Stimulated activated CD4-positive, alpha-beta T cell treated with anti-CD3 and anti-CD28 coated beads, TNF-alpha, amount 100 ng/mL, for 1 hour (primary cell): Measurements from ENCODE around the gene EMILIN1.

Source experiments
- DNase-seq, 3 donors: peaks; one replicate each; pipeline ENCODE4 v3.0.0-alpha.2; 2020; ENCODE audit warnings: low read depth in 3 of 3, low spot score in 1 of 3

Gene EMILIN1

DNA sequence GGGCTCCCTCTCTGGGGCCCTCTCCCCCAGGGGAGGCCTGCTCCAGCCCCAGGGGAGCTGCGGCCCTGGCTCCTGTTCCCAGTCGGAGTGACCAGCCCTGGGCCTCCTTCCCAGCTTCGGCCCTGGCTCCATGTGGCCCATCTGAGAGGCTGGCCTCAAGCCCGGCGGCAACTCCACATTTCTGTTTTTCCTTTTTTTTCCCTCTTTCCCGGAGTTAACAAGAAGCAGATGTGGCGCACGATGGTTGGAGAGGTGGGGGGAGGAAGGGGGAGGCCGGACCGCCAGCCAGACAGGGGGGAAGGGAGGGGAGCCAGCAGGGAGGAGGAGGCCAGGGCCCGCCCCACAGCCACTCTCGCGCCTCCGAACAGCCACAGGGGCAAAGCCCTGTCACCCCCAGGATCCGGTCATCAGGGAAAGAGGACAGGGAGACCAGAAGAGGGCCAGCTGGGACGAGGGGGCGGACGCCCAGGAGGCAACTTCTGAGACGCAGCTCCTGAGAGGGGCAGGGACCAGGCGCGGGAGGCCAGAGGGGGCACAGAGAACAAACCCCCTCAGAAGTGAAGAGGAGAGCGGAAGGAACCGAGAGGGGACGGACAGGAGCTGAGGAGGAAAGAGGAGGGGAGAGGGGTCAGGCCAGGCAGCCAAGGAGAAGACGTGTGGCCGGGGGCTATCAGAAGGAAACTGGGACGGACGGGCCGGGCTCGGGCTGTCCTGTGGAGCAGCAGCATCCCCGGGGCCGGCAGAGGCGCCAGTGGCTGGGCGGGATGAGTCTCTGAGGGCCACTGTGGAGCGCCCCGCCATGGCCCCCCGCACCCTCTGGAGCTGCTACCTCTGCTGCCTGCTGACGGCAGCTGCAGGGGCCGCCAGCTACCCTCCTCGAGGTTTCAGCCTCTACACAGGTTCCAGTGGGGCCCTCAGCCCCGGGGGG lies at the start of gene EMILIN1:
EMILIN1 (plus strand) TSS at position 349 of the 928 bp plus-strand sequence; CDS start at position 800, 451 bp downstream.
- no peak for DNase-seq

DNA sequence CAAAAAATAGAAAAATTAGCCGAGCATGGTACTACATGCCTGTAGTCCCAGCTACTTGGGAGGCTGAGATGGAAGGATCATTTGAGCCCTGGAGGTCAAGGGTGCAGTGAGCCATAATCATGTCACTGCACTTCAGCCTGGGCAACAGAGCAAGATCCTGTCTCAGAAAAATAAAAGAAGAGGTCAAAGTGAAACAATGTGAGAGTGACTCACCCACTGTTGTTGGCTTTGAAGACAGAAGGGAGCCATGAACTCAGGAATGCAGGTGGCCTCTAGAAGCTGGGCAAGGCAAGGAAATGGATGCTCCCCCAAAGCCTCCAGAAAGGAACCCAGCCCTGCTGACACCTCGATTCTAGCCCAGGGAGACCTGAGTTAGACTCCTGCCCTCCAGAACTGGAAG lies 49.4 kb upstream of the EMILIN1 start:
- no peak for DNase-seq

GRCh38 chr2:27032495-27033252 lies 45.7 kb upstream of the EMILIN1 start, which contains the start of gene TMEM214:
Gene TMEM214, plus strand, starts transcription at chr2:27032965. Its CDS starts 51 bp downstream, at chr2:27033016.
- peak; percentile 43 to 73 (median 58) for DNase-seq

GRCh38 chr2:27033253-27033852 lies 45.1 kb upstream of the EMILIN1 start:
- DNase-seq = no peak

- no peak for DNase-seq
These were observed 40.4 kb upstream of the EMILIN1 start for GRCh38 chr2:27038012-27038411.

DNA sequence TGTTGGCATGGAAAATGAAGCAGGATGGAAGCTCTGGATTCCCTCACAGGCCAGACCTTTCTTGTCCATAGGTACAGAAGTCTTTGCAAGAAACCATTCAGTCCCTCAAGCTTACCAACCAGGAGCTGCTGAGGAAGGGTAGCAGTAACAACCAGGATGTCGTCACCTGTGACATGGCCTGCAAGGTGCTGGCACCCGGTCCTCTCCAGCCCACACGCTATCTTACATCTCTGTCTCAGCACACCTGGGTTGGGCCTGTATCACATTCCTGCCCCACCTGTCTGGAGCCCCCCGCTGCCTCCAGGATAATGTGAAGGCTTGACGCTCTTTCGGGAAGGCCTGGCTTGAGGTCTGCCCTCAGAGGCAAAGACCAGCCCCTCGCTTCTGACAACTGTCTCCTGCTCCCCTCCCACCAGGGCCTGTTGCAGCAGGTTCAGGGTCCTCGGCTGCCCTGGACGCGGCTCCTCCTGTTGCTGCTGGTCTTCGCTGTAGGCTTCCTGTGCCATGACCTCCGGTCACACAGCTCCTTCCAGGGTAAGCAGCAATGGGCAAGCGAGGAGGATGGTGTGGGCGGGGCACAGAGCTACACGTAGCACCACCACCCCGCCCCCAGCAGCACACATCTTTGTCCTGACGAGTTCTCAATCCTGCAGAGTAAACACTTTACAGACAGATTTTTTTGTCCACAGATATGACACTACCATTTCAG lies 39.6 kb upstream of the EMILIN1 start:
- no peak for DNase-seq

DNA sequence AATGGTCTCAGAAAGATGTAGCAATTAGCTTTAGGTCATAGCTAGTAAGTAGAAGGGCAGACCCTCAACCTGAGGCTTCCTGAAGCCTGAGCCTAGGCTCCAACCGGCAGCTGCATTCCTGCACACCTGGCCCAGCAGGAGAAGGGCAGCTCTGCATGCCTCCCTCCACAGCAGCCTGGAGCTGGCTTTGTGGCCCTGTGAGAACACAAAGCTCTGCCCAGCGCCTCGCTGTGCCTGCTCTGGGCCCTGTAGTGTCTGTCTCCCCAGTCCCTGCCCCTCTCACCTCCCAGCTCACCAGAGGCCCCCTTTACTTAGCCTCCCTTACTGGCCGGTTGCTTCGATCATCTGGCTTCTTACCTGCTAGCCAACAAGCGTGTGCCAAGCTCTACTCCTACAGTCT lies 39.0 kb upstream of the EMILIN1 start:
- no peak for DNase-seq

GRCh38 chr2:27039871-27040270 lies 38.5 kb upstream of the EMILIN1 start:
- no peak for DNase-seq

DNA sequence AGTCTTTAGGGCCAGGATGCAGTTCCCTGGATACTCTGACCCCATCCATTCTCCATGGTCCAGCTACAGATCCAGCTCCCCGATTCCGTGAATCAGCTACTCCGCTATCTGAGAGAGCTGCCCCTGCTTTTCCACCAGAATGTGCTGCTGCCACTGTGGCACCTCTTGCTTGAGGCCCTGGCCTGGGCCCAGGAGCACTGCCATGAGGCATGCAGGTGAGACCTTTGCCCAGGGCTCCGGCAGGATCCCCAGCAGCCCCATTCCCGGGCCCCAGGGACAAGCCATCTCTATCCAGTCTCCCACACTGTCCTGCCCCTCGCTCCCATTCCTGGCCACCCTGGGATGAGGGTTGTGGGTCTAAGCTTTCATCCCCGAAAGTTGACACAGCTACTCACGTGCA lies 38.1 kb upstream of the EMILIN1 start:
- DNase-seq = no peak

- no peak for DNase-seq
These were observed 36.7 kb upstream of the EMILIN1 start for GRCh38 chr2:27041752-27042151.

GRCh38 chr2:27042159-27042661 lies 36.2 kb upstream of the EMILIN1 start:
- no peak for DNase-seq

DNA sequence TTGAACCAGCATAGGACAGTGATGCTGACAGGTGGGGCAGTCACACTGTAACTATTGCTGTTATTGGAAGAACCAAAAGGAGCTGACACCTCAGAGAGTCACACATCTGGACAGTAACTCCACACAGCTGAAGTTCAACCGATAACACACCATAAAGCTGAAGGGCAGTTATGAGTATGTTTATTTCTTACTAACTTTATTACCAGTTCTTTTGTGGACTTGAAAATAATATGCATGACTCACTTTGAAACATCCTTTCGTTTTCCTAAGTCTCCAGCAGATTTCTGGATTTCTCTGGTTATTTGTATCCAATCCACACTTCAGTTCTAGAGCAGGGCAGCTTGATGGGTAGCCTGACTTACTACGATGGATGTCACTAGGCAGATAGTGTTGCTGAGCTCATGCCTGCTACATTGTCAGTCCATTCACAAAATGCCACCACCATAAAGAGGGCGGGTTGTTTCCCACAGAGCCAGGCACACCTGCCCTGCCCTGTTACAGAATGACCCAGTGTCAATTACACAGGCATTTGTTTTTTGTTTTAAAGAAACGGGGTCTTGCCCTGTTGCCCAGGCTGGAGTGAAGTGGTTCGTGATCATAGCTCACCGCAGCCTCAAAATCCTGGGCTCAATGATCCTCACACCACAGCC lies 35.3 kb upstream of the EMILIN1 start:
- DNase-seq = no peak

DNA sequence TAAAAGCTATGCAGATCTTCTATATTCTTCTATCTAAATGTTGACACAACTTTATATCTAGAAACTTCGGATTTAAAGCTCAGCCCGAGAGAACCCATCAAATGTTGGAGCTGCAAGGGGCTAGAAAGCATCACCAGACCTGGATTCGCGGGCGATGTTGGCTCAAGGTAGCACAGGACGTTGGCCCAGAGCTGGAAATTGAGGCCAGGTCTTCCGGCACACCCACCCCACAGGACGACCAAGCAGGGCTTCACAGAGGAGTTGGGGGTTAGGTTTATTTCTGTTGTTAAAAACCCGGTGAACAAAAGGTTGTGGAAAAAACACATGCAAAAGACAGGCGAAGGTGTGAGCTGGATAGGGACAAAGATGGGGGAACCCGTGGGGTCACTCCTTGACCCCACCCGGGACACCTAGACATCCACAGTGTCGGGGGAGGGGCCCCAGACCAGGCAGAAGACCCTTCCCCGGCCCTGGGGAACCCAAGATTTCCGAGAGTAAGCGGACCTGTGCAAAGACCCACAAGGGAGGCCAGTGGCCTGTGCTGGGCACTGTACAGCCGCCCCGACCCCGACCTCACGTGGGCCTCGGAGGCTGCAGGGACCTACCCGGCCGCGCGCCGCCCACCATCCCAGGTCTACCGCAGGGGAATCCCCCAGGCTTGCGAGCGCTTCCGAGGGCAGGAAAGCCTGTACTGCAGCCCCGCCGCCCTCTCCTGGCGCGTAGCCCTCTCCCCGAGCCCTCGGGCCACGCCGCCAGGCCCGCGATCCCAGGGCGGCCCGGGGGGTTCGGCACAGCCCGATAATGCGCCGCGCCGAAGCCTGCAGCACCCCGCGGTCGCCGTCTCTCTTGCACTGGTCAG lies 28.8 kb upstream of the EMILIN1 start:
- DNase-seq = peak; percentile 27 to 55 (median 36)

DNA sequence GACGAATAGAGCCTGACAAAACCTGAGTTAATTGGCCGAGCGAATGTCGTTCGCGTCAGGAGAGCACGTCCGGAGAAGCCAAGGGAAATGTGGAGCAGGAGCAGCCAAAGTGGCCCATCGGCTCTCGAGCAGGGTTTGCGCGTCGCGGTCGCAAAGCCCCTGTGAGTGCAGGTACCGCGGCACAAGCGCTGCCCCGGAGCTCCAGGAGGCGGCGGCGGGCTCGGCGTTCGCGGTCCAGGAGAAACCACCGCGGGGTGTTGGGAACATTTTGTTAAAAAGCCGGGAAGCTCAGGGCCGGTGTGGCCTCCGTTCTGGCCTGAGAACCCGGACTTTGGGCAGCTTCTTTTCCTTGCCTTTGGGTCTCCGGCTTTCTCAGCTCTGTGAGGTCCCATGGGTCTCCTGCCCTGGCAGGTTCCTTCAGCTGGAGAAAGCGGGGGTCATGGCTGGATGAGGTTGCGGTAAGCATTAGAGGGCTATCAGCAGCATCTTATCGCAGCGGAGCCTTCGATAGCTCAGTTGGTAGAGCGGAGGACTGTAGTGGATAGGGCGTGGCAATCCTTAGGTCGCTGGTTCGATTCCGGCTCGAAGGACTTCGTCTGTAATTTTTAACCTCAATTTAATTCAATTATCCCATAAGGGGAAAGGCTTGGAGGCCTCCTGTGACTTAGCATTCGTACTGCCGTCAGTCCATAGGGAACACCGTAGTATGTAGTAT lies 28.0 kb upstream of the EMILIN1 start:
- DNase-seq = peak; percentile 75 to 94 (median 92)

DNA sequence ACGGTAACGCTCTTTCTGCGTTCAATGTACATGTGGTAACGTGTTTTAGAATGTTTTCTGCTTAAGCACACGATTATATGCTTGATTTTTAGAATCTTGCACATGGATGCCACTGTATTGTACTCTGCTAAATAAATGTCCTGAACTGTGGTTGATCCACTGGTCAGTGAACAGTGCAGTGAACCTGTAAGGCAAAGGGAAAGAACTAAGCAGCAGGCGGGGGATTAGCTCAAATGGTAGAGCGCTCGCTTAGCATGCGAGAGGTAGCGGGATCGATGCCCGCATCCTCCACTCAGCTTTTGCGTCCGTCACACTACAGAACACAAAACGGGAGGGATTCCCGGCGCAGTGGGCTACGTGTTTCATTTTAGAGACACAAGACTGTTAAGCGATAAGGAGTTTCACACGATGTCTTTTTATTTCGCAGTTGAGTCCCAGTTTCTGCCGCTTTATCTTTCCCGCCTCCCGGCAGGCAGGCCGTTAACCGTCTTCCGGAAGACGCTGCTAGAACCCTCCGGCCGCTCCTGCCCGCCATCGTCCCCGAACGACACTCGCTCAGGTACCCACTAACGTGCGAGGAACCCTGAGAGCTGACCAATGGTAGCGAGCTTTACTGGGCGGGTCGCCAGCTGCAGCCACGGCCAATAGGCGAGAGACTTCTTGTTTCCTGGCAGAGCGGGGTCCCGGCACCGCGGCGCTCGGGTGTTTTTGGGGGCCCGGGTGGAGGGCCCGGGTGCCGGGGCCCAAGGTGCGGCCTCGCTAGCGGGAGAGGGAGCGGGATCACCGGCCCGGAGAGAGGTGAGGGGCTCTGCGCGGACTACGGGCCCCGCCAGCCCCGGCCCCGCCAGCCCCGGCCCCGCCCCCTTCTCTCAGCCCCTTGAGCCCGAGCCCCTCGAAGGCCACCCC lies 27.2 kb upstream of the EMILIN1 start, which contains the start of gene AGBL5:
AGBL5 (plus strand) TSS at position 673 of the 906 bp plus-strand sequence. CDS start 1,291 bp downstream, outside the sequence.
- DNase-seq = peak; percentile 90 to 94 (median 93)

DNA sequence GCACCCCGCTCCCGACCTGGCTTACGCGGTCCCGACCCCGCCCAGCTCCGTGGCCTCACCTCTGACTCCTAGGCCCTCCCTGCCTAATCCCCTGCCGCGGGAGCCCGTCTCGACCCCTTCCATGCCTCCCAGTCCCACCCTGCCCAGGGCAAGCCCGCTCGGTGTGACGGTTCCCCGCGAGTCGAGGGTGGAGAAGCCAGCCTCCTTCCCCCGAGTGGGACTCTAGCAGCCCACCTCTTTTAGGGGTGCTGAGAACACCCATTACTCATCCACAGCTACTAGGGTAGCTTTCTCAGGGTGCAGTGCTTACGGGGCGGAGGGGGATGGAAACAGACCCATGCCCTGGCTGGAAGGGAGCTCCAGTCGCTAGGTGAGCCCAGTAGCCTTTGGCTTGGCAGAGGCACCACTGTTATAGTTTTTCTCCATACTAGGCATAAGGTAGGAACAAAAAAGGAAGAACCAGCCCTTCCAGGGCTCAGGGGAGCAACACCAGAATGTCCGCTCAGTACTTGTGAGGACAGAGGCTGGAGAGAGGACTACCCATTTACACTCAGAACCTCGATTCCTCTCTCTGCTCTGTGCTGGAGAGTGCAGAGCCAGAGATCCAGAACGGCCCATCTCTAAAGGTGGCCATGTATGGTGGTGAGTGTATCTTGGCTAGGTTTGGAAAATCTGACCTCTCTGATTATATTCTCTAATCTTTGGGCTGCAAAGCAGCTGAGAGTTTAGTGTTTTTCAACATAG lies 26.3 kb upstream of the EMILIN1 start:
- peak in 1 of 3 donors; percentile 3 for DNase-seq

DNA sequence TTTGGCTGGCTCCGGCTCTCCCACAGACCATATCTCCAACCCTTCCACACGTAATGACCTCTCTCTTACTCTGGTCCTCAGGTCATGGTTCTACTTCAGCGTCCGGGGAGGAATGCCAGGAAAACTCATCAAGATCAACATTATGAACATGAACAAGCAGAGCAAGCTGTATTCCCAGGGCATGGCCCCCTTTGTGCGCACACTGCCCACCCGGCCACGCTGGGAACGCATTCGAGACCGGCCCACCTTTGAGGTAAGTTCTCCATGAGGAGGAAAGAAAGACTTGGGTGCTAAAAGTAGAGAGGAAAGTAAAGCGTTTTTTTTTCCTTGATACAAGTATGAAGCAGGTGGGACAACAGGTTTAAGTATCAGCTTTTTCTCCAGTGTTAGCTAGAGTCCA lies 25.1 kb upstream of the EMILIN1 start:
- DNase-seq = no peak
